HEK293T (cell line): ENCODE data around the gene KCNK4.

Source experiments
- CTCF ChIA-PET: fragments of 350-600 bp; formaldehyde crosslinking; extraction: SDS; loops from one replicate; lab custom pipeline; 2021; ENCODE audit warnings: antibody characterized with exemption, inconsistent platforms; lab: Yijun Ruan, JAX
- POLR2A ChIA-PET: fragments of 350-600 bp; formaldehyde crosslinking; extraction: SDS; loops from one replicate; lab custom pipeline; 2020; ENCODE audit warnings: antibody characterized with exemption, inconsistent platforms; lab: Yijun Ruan, JAX
- DNase-seq: peaks from one replicate; pipeline ENCODE4 v3.0.0; 2012; ENCODE audit warnings: mixed read lengths; ENCODE audit errors: extremely low spot score
- ARNT ChIP-seq: fragments of 450-650 bp; IDR thresholded peaks from 2 replicates; pipeline ENCODE4 v1.6.1; 2017; ENCODE audit warnings: mild to moderate bottlenecking
- BHLHE40 ChIP-seq: fragments of 450-650 bp; IDR thresholded peaks from 2 replicates; pipeline ENCODE4 v1.6.1; 2016; ENCODE audit warnings: mild to moderate bottlenecking, moderate library complexity, borderline replicate concordance
- CTBP1 ChIP-seq: fragments of 450-650 bp; IDR thresholded peaks from 2 replicates; pipeline ENCODE4 v1.6.1; 2016; ENCODE audit warnings: borderline replicate concordance
- ELF4 ChIP-seq: fragments of 450-650 bp; IDR thresholded peaks from 2 replicates; pipeline ENCODE4 v1.6.1; 2017; ENCODE audit warnings: antibody characterized with exemption
- FOXA1 ChIP-seq: fragments of 450-650 bp; IDR thresholded peaks from 2 replicates; pipeline ENCODE4 v1.6.1; 2016; ENCODE audit warnings: mild to moderate bottlenecking
- FOXK2 ChIP-seq: fragments of 450-650 bp; IDR thresholded peaks from 2 replicates; pipeline ENCODE4 v1.6.1; 2016; ENCODE audit warnings: mild to moderate bottlenecking
- FOXM1 ChIP-seq: fragments of 450-650 bp; IDR thresholded peaks from 2 replicates; pipeline ENCODE4 v1.6.1; 2017; ENCODE audit warnings: mild to moderate bottlenecking, borderline replicate concordance
- HDGF ChIP-seq: fragments of 450-650 bp; IDR thresholded peaks from 2 replicates; pipeline ENCODE4 v1.6.1; 2017; ENCODE audit warnings: antibody characterized with exemption, borderline replicate concordance
- L3MBTL2 ChIP-seq: fragments of 450-650 bp; conservative IDR thresholded peaks from 2 replicates; pipeline ENCODE4 v1.6.1; 2016; ENCODE audit warnings: mild to moderate bottlenecking
- LEF1 ChIP-seq: fragments of 450-650 bp; IDR thresholded peaks from 2 replicates; pipeline ENCODE4 v1.6.1; 2017; ENCODE audit warnings: mild to moderate bottlenecking, borderline replicate concordance
- NFRKB ChIP-seq: fragments of 450-650 bp; IDR thresholded peaks from 2 replicates; pipeline ENCODE4 v1.6.1; 2016; ENCODE audit warnings: mild to moderate bottlenecking, moderate library complexity
- SP1 ChIP-seq: fragments of 450-650 bp; IDR thresholded peaks from 2 replicates; pipeline ENCODE4 v1.6.1; 2017
- SUZ12 ChIP-seq: fragments of 450-650 bp; IDR thresholded peaks from 2 replicates; pipeline ENCODE4 v1.6.1; 2016; ENCODE audit warnings: mild to moderate bottlenecking
- TARDBP ChIP-seq: fragments of 450-650 bp; IDR thresholded peaks from 2 replicates; pipeline ENCODE4 v1.6.1; 2016
- ZNF384 ChIP-seq: fragments of 450-650 bp; IDR thresholded peaks from 2 replicates; pipeline ENCODE4 v1.6.1; 2016
- TF ChIP-seq, protein P1 (sequence below): fragments of 450-650 bp; IDR thresholded peaks from 2 replicates; pipeline ENCODE4 v1.6.1; 2016

KCNK4 gene

DNA sequence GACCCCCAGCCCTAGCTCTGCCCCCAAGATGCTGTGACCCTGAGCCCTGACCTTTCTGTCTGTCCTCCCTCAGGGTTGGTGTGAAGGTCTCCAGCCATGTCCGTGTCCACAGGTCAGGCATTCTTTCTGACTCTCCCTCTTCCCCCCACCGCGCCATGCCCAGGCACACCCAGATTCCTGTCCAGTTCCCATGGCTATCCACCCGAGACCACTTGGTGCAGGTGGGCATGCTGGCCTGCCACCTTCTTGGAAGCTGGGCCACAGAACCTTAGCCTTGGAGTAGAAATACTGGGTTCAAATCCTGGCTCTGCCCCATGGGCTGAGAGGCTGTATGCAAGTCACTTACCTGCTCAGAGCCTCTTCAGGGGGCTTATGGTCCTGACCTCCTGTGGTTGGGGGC lies 42.1 kb upstream of the KCNK4 start:
- no peak for TF ChIP-seq LEF1
- no peak for TF ChIP-seq L3MBTL2
- TF ChIP-seq, protein P1, sequence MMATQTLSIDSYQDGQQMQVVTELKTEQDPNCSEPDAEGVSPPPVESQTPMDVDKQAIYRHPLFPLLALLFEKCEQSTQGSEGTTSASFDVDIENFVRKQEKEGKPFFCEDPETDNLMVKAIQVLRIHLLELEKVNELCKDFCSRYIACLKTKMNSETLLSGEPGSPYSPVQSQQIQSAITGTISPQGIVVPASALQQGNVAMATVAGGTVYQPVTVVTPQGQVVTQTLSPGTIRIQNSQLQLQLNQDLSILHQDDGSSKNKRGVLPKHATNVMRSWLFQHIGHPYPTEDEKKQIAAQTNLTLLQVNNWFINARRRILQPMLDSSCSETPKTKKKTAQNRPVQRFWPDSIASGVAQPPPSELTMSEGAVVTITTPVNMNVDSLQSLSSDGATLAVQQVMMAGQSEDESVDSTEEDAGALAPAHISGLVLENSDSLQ, result no peak
- TF ChIP-seq NFRKB, result no peak
- TF ChIP-seq BHLHE40, result no peak
- no peak for TF ChIP-seq CTBP1
- no peak for TF ChIP-seq FOXK2
- TF ChIP-seq ZNF384, result no peak
- no peak for TF ChIP-seq ELF4
- no peak for TF ChIP-seq SUZ12
- TF ChIP-seq FOXA1, result no peak
- TF ChIP-seq FOXM1, result no peak
- TF ChIP-seq TARDBP, result no peak
- TF ChIP-seq ARNT, result no peak
- TF ChIP-seq SP1, result no peak
- no peak for TF ChIP-seq HDGF
- ChIA-PET CTCF (interaction anchor here (2.2 kb wide), 1 partner anchor 55 kb away, joined by 7 read pairs; no protein-coding TSS in a partner anchor), POLR2A (interaction anchor here (1.7 to 8.9 kb wide), 3 partner anchors 13 to 21 kb away, joined by 8 to 78 read pairs (median 59); partner anchors contain the start of genes DNAJC4 and VEGFB)
- DNase-seq, result no peak

DNA sequence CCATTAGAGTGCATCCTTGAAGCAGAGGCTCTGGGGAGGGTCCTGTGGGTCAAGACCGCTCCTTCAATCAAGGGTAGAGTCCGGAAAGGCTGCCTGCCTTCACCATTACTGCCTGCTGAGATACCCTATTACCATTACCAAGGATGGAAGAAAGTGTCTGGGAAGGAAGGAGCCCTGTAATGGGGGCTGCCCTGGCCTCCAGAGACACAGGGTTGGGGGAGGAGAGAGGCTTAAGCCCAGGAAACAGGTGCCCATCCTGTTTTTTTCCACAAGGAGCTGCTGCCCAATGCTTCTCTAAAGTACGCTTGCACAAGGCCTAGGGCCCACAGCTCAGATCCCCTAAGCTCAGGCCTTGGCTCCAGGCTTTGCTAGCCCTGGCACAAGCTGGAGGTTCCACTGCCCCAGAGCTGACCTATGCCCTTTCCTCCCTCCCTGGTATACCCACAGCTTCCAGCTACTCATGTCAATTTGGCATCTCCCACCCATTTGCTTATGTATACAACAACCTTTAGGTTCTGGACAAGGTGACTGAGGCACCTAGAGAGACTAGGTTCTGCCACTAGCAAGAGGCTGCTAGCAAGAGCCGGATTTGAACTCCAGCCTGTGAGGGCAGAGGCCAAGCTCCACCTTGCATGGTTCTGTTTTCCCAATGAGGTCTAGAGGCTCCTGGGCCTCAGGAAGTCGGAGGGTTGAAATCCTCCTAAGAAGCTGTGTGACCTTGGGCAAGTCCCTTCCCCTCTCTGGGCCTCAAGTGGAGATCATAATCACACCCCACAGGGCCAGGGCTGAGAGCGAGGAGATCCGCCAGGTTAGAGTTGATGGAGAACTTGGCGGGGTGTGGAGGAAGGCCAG lies 41.3 kb upstream of the KCNK4 start:
- ChIA-PET POLR2A (interaction anchor here (0.6 to 8.9 kb wide), 7 partner anchors 8 to 68 kb away, joined by 3 to 78 read pairs (median 5); partner anchors contain the start of genes FKBP2, PRDX5, STIP1 and TRMT112), CTCF (interaction anchor here (0.7 to 3.3 kb wide), 4 partner anchors 16 to 68 kb away, joined by 3 to 14 read pairs (median 5); partner anchors contain the start of gene FERMT3)
- DNase-seq, result no peak
- TF ChIP-seq HDGF (no peak), FOXK2 (no peak), FOXM1 (no peak), SP1 (no peak), ELF4 (no peak), TARDBP (no peak), LEF1 (no peak), SUZ12 (no peak), FOXA1 (no peak), ZNF384 (no peak), BHLHE40 (no peak)

DNA sequence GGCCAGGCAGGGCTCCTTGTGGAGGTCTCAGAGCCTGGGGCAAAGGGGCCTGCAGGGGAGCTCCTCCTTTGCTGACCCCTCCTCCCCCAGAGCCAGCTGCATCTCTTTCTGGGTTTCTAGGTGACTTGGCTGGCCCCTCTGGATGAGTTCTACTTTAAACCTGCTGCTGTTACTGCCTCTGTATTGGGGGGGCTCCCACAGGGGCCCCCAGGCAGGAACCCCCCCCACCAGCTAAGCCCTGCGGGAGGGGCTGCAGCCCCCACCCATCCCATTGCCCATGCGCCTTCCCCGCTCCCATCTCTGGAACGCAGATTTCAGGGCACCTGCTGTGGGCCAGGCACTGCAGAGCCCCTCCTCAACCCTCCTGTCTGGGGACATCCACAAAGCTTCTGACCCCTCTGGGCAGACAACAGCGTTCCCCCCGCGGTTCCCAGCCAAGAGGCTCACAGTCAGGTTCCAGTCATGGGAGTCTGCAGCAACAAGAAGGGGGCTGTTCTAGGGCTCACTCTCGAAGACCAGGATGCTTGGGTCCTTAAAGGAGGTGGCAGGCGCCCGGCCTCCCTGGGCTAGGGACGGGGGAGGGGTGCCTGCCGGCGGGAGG lies 40.6 kb upstream of the KCNK4 start:
- TF ChIP-seq NFRKB (no peak), ZNF384 (no peak), FOXA1 (no peak), TARDBP (no peak), LEF1 (no peak), ELF4 (no peak), FOXM1 (no peak), HDGF (no peak)

GRCh38 chr11:64251016-64251752 lies 39.9 kb upstream of the KCNK4 start, which contains the start of gene PLCB3:
TSS of gene PLCB3 (plus strand) at chr11:64251530. CDS start at chr11:64251650, 120 bp downstream.
- ChIA-PET CTCF (interaction anchor here (0.6 to 3.3 kb wide), 8 partner anchors 16 to 53 kb away, joined by 3 to 14 read pairs (median 4); partner anchors contain the start of genes ESRRA, FERMT3, NUDT22 and TRPT1), POLR2A (interaction anchor here (0.8 to 8.9 kb wide), 7 partner anchors 12 to 86 kb away, joined by 3 to 78 read pairs (median 3); partner anchors contain the start of genes PRDX5, STIP1 and TRMT112)
- peak; percentile 83 for DNase-seq
- TF ChIP-seq TARDBP (no peak), L3MBTL2 (no peak), CTBP1 (no peak), FOXA1 (no peak), ZNF384 (no peak), BHLHE40 (no peak), SP1 (no peak), FOXM1 (no peak), LEF1 (no peak), ARNT (no peak), SUZ12 (no peak), FOXK2 (no peak)

More for the DNA sequence above, 40.6 kb upstream of the KCNK4 start:
- no peak for DNase-seq
- ChIA-PET CTCF (interaction anchor here (0.6 to 3.3 kb wide), 7 partner anchors 17 to 54 kb away, joined by 3 to 14 read pairs (median 7); partner anchors contain the start of genes ESRRA and FERMT3), POLR2A (interaction anchor here (0.6 to 8.9 kb wide), 8 partner anchors 9 to 85 kb away, joined by 3 to 78 read pairs (median 4); partner anchors contain the start of genes FKBP2, PRDX5, STIP1 and TRMT112)

DNA sequence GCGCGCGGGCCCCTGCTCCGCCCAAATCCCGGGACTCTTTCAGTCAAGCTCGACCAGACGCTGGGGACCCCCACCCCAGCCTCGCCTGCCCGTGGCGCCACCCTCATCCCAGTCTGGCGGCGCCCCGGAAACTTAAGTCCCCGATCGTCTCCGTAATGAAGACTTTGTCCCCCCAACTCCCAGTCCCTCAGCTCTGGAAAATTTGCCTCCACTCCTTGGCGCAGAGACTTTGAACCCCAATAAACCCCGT lies 39.4 kb upstream of the KCNK4 start:
- TF ChIP-seq LEF1 (no peak), ELF4 (no peak), CTBP1 (no peak), SUZ12 (no peak)
- POLR2A ChIA-PET, result interaction anchor here (0.8 to 8.9 kb wide), 3 partner anchors 12 to 67 kb away, joined by 3 to 78 read pairs (median 3); no protein-coding TSS in a partner anchor
- CTCF ChIA-PET, result interaction anchor here (0.6 to 3.3 kb wide), 7 partner anchors 16 to 1101 kb away, joined by 3 to 14 read pairs (median 5); partner anchors contain the start of genes ESRRA, FERMT3, NUDT22 and TRPT1
- no peak for DNase-seq
